HCT116 (cell line): Measurements from ENCODE around the gene OPN1SW. TPM values are rescaled to one million over a fixed set of nuclear protein-coding genes. Genes with fewer than 3 reads are reported as not detected.

Experiments
- ATAC-seq: fragments of 200-7000 bp; cut with Tn5 transposase; 2 replicates; pipeline ENCODE4 v1.9.1; 2020; ENCODE audit warnings: mild to moderate bottlenecking, moderate library complexity
- BruUV-seq: library from RNA; stranded (reverse); fragments of 400-500 nt; replicated peaks from 2 replicates; lab custom pipeline; 2021; lab: Mats Ljungman, UMichigan
- CTCF ChIA-PET: fragments of 300-600 bp; sonication (Branson Sonifier 250); formaldehyde crosslinking; loops from one replicate; lab custom pipeline; 2021; ENCODE audit warnings: antibody characterized with exemption; lab: Charles Lee
- POLR2A ChIA-PET: fragments of 300-600, 350-600 bp; sonication (Branson Sonifier 250); formaldehyde crosslinking; loops from one replicate; lab custom pipeline; 2021; ENCODE audit warnings: antibody characterized with exemption; lab: Charles Lee
- RAD21 ChIA-PET, 2 experiments: fragments of 300-600 bp; sonication (Branson Sonifier 250); formaldehyde crosslinking; loops; one replicate each; lab custom pipeline; 2023; ENCODE audit warnings: low total read pairs in 2 of 2; ENCODE audit not compliant: uncharacterized antibody in 2 of 2, unreplicated experiment in 2 of 2, low non-redundant PET in 1 of 2; lab: Charles Lee
- DNase-seq: peaks from one replicate; pipeline ENCODE4 v3.0.0-alpha.2; 2010; ENCODE audit warnings: low read depth, low spot score
- H2AFZ ChIP-seq: fragments of 200-600 bp; shearing (Covaris generic), sonication (generic); 2 replicates; pipeline ENCODE4 v1.6.1; 2017; ENCODE audit warnings: low read depth, mixed run types, mixed read lengths, antibody characterized with exemption, low read length; ENCODE audit not compliant: poor library complexity, severe bottlenecking
- H3K27ac ChIP-seq: 2 replicates; pipeline ENCODE4 v1.5.1; 2012; ENCODE audit warnings: low read depth, low read length
- H3K27me3 ChIP-seq: fragments of 200-600 bp; sonication (generic); 2 replicates; pipeline ENCODE4 v1.6.1; 2016; ENCODE audit warnings: mixed run types, low read length, mixed read lengths; ENCODE audit not compliant: insufficient read depth
- H3K36me3 ChIP-seq, 2 experiments: fragments of 200-500 bp in 1 of 2; fragments of 200-600 bp in 1 of 2; sonication (Bioruptor generic) in 1 of 2; sonication (generic) in 1 of 2; 2 replicates each; pipeline versions ENCODE4 v1.5.1 to v1.6.1; 2014 to 2016; ENCODE audit warnings: low read length in 2 of 2, inconsistent platforms in 1 of 2, mixed read lengths in 1 of 2, mixed run types in 1 of 2; ENCODE audit not compliant: insufficient read depth in 2 of 2, control insufficient read depth in 1 of 2
- H3K4me1 ChIP-seq, 2 experiments: fragments of 200-600 bp in 1 of 2; sonication (generic) in 1 of 2; 2 replicates each; pipeline versions ENCODE4 v1.5.1 to v1.6.1; 2012 to 2017; ENCODE audit warnings: low read length in 2 of 2, inconsistent platforms in 1 of 2, mild to moderate bottlenecking in 1 of 2, mixed read lengths in 1 of 2, mixed run types in 1 of 2, moderate library complexity in 1 of 2; ENCODE audit not compliant: insufficient read depth in 2 of 2, control insufficient read depth in 1 of 2
- H3K4me2 ChIP-seq: fragments of 200-600 bp; sonication (generic); 2 replicates; pipeline ENCODE4 v1.6.1; 2017; ENCODE audit warnings: mixed run types, low read length, mixed read lengths
- H3K4me3 ChIP-seq, 2 experiments: fragments of 200-600 bp in 1 of 2; sonication (generic) in 1 of 2; replicated peaks in 1 of 2; 2 replicates each; pipeline ENCODE4 v1.5.1; 2011 to 2016; ENCODE audit warnings: low read length in 2 of 2, control low read depth in 1 of 2, low read depth in 1 of 2, mild to moderate bottlenecking in 1 of 2, mixed read lengths in 1 of 2, mixed run types in 1 of 2
- H3K79me2 ChIP-seq: fragments of 200-600 bp; sonication (generic); 2 replicates; pipeline ENCODE4 v1.6.1; 2017; ENCODE audit warnings: mild to moderate bottlenecking, mixed run types, low read length, moderate library complexity, mixed read lengths; ENCODE audit not compliant: insufficient read depth
- H3K9ac ChIP-seq: fragments of 200-600 bp; sonication (generic); 2 replicates; pipeline ENCODE4 v1.6.1; 2016; ENCODE audit warnings: low read length, mixed read lengths
- H3K9me2 ChIP-seq: fragments of 200-600 bp; sonication (generic), shearing (Covaris generic); 2 replicates; pipeline ENCODE4 v1.6.1; 2017; ENCODE audit warnings: mixed run types, mild to moderate bottlenecking, moderate library complexity; ENCODE audit not compliant: insufficient read depth
- H3K9me3 ChIP-seq, 2 experiments: fragments of 200-500 bp in 1 of 2; fragments of 200-600 bp in 1 of 2; sonication (Bioruptor generic) in 1 of 2; sonication (generic) in 1 of 2; 2 replicates each; pipeline ENCODE4 v1.6.1; 2014 to 2017; ENCODE audit warnings: low read length in 2 of 2, mixed read lengths in 2 of 2, inconsistent platforms in 1 of 2, low read depth in 1 of 2, mild to moderate bottlenecking in 1 of 2, mixed run types in 1 of 2, moderate library complexity in 1 of 2; ENCODE audit not compliant: control insufficient read depth in 1 of 2, insufficient read depth in 1 of 2
- H4K20me1 ChIP-seq: fragments of 200-600 bp; sonication (generic), shearing (Covaris generic); 2 replicates; pipeline ENCODE4 v1.6.1; 2017; ENCODE audit warnings: mixed run types, mild to moderate bottlenecking, moderate library complexity; ENCODE audit not compliant: insufficient read depth
- ATF3 ChIP-seq: IDR thresholded peaks from 2 replicates; pipeline ENCODE4 v1.6.1; 2012
- CEBPB ChIP-seq: IDR thresholded peaks from 2 replicates; pipeline ENCODE4 v1.6.1; 2012; ENCODE audit warnings: low read depth
- EGR1 ChIP-seq: IDR thresholded peaks from 2 replicates; pipeline ENCODE4 v1.6.1; 2012; ENCODE audit warnings: low read depth
- ELF1 ChIP-seq: IDR thresholded peaks from 2 replicates; pipeline ENCODE4 v1.6.1; 2012; ENCODE audit warnings: low read depth, borderline replicate concordance
- EZH2 ChIP-seq: fragments of 200-600 bp; sonication (generic); IDR thresholded peaks from 2 replicates; pipeline ENCODE4 v1.6.1; 2017; ENCODE audit warnings: antibody characterized with exemption, mixed run types
- EZH2phosphoT487 ChIP-seq: fragments of 200-600 bp; IDR thresholded peaks from 2 replicates; pipeline ENCODE4 v1.6.1; 2018; ENCODE audit warnings: antibody characterized with exemption, borderline replicate concordance
- FOSL1 ChIP-seq: IDR thresholded peaks from 2 replicates; pipeline ENCODE4 v1.6.1; 2012; ENCODE audit warnings: low read depth
- JUND ChIP-seq: IDR thresholded peaks from 2 replicates; pipeline ENCODE4 v1.6.1; 2012
- MAX ChIP-seq: IDR thresholded peaks from 2 replicates; pipeline ENCODE4 v1.6.1; 2012
- POLR2A ChIP-seq: IDR thresholded peaks from 2 replicates; pipeline ENCODE4 v1.7.0; 2011; ENCODE audit warnings: borderline replicate concordance; ENCODE audit not compliant: insufficient read depth, insufficient read length; ENCODE audit errors: extremely low read depth
- POLR2AphosphoS5 ChIP-seq: IDR thresholded peaks from 2 replicates; pipeline ENCODE4 v1.6.1; 2011; ENCODE audit warnings: mild to moderate bottlenecking, low read depth, low read length, moderate library complexity
- RAD21 ChIP-seq: IDR thresholded peaks from 2 replicates; pipeline ENCODE4 v1.6.1; 2012; ENCODE audit warnings: low read depth, mild to moderate bottlenecking
- SIN3A ChIP-seq: IDR thresholded peaks from 2 replicates; pipeline ENCODE4 v1.6.1; 2012; ENCODE audit warnings: low read depth
- SP1 ChIP-seq: IDR thresholded peaks from 2 replicates; pipeline ENCODE4 v1.6.1; 2012; ENCODE audit warnings: low read depth
- TCF7L2 ChIP-seq: IDR thresholded peaks from 2 replicates; pipeline ENCODE4 v1.7.0; 2011; ENCODE audit warnings: borderline replicate concordance, inconsistent platforms; ENCODE audit not compliant: insufficient read depth, insufficient read length; ENCODE audit errors: extremely low read depth
- YY1 ChIP-seq: IDR thresholded peaks from 2 replicates; pipeline ENCODE4 v1.6.1; 2011; ENCODE audit warnings: low read length, low read depth, moderate library complexity, mild to moderate bottlenecking; ENCODE audit not compliant: insufficient replicate concordance; ENCODE audit errors: extremely low read depth
- ZFX ChIP-seq: fragments of 450-650 bp; IDR thresholded peaks from 2 replicates; pipeline ENCODE4 v1.6.1; 2017
- ZNF274 ChIP-seq: fragments of 200-500 bp; sonication (Bioruptor generic); IDR thresholded peaks from 2 replicates; pipeline ENCODE4 v1.6.1; 2014; ENCODE audit warnings: mild to moderate bottlenecking, low read depth, low read length, inconsistent platforms
- intact Hi-C: fragments of 100-400 bp; cut with micrococcal nuclease; formaldehyde crosslinking; loops from 2 replicates; pipeline ENCODE4 v1.10.0; 2022
- total RNA-seq: library from RNA; stranded (reverse); gene quantifications from one replicate; pipeline ENCODE4 v1.2.1, GENCODE V29; 2021; ENCODE audit not compliant: unreplicated experiment

Gene OPN1SW
- total RNA-seq, 1 experiment from 2014 or later, result not detected

- intact Hi-C loops, result no loop called here
- Histone ChIP-seq H4K20me1 (no peaks in the 10 kb centered on the region), H3K9me3 (no peaks in the 10 kb centered on the region), H3K4me2 (no peak overlapping the region), H3K9me2 (no peaks in the 10 kb centered on the region), H3K27me3 (no peaks in the 10 kb centered on the region), H3K36me3 (no peaks in the 10 kb centered on the region), H2AFZ (no peak overlapping the region), H3K9ac (no peak overlapping the region), H3K4me3 (no peak overlapping the region), H3K79me2 (no peaks in the 10 kb centered on the region), H3K4me1 (no peaks in the 10 kb centered on the region), H3K27ac (no peak overlapping the region)
- RAD21 ChIA-PET, result no interaction called here
- POLR2A ChIA-PET, result no interaction called here
- CTCF ChIA-PET, result no interaction called here
- DNase-seq, result no peak
- BruUV-seq, result no TSS peak
- ATAC-seq, result no peak
- TF ChIP-seq YY1, result no peak
- no peak for TF ChIP-seq EZH2
These were observed 26.2 kb upstream of the OPN1SW start for GRCh38 chr7:128801667-128802418.

- CTCF ChIA-PET, result no interaction called here
- intact Hi-C loops, result no loop called here
- no peaks in the 10 kb centered on the region for H3K9me2 ChIP-seq
- no peaks in the 10 kb centered on the region for H3K36me3 ChIP-seq
- no peaks in the 10 kb centered on the region for H3K9me3 ChIP-seq
- ATAC-seq, result no peak
- no peak for DNase-seq
- H4K20me1 ChIP-seq, result no peaks in the 10 kb centered on the region
- POLR2A ChIA-PET, result no interaction called here
- H3K4me3 ChIP-seq, result no peak overlapping the region
- no peaks in the 10 kb centered on the region for H3K4me1 ChIP-seq
- BruUV-seq, result no TSS peak
- H3K27me3 ChIP-seq, result no peaks in the 10 kb centered on the region
- RAD21 ChIA-PET, result no interaction called here
- no peak overlapping the region for H2AFZ ChIP-seq
- no peak overlapping the region for H3K27ac ChIP-seq
- TF ChIP-seq ATF3 (no peak), MAX (no peak), YY1 (no peak), SIN3A (no peak), EGR1 (no peak), POLR2AphosphoS5 (no peak), JUND (no peak), FOSL1 (no peak), RAD21 (no peak), ZFX (no peak), TCF7L2 (no peak), POLR2A (no peak), ZNF274 (no peak), EZH2phosphoT487 (no peak), SP1 (no peak), CEBPB (no peak), ELF1 (no peak)
- H3K4me2 ChIP-seq, result no peak overlapping the region
- no peaks in the 10 kb centered on the region for H3K79me2 ChIP-seq
- no peak overlapping the region for H3K9ac ChIP-seq
These were observed 25.4 kb upstream of the OPN1SW start for GRCh38 chr7:128801003-128801402.
